Fibroblast of villous mesenchyme (primary cell): ENCODE data around the gene ZNF385B. TPM values are rescaled to one million over a fixed set of nuclear protein-coding genes. Genes with fewer than 3 reads are reported as not detected.

Source experiments
- DNase-seq: peaks from one replicate; pipeline ENCODE4 v3.0.0-alpha.2; 2010; ENCODE audit warnings: low read depth
- H3K4me3 ChIP-seq: 2 replicates; pipeline ENCODE4 v1.5.1; 2011; ENCODE audit warnings: low read depth, mild to moderate bottlenecking, low read length
- total RNA-seq: library from RNA; depleted of rRNA; stranded (reverse); fragments of >200 nt; gene quantifications from 2 replicates; pipeline ENCODE4 v1.2.3, GENCODE V29; 2012
- TF ChIP-seq, protein P1 (sequence below): IDR thresholded peaks from 2 replicates; pipeline ENCODE4 v1.5.1; 2012; ENCODE audit warnings: low read depth, mild to moderate bottlenecking, low read length; ENCODE audit not compliant: insufficient read depth

Gene ZNF385B
- total RNA-seq, 1 donor = not detected

DNA sequence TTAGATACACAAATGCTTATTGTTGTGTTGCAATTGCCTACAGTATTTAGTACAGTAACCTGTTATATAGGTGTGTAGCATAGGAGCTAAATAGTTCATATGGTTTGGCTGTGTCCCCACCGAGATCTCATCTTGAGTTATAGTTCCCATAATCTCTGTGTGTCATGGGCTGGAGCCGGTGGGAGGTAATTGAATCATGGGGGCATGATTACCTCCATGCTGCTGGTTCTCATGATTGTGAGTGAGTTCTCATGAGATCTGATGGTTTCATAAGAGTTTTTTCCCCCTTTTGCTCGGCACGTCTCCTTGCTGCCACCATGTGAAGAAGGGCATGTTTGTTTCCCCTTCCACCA is 406.3 kb downstream of the ZNF385B start:
- no peak overlapping the region for H3K4me3 ChIP-seq
- DNase-seq = no peak
- TF ChIP-seq, protein P1, sequence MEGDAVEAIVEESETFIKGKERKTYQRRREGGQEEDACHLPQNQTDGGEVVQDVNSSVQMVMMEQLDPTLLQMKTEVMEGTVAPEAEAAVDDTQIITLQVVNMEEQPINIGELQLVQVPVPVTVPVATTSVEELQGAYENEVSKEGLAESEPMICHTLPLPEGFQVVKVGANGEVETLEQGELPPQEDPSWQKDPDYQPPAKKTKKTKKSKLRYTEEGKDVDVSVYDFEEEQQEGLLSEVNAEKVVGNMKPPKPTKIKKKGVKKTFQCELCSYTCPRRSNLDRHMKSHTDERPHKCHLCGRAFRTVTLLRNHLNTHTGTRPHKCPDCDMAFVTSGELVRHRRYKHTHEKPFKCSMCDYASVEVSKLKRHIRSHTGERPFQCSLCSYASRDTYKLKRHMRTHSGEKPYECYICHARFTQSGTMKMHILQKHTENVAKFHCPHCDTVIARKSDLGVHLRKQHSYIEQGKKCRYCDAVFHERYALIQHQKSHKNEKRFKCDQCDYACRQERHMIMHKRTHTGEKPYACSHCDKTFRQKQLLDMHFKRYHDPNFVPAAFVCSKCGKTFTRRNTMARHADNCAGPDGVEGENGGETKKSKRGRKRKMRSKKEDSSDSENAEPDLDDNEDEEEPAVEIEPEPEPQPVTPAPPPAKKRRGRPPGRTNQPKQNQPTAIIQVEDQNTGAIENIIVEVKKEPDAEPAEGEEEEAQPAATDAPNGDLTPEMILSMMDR = no peak

GRCh38 chr2:179454443-179455171 is 406.8 kb downstream of the ZNF385B start:
- no peak overlapping the region for H3K4me3 ChIP-seq
- DNase-seq = peak; percentile 83
- TF ChIP-seq, protein P1 = no peak

DNA sequence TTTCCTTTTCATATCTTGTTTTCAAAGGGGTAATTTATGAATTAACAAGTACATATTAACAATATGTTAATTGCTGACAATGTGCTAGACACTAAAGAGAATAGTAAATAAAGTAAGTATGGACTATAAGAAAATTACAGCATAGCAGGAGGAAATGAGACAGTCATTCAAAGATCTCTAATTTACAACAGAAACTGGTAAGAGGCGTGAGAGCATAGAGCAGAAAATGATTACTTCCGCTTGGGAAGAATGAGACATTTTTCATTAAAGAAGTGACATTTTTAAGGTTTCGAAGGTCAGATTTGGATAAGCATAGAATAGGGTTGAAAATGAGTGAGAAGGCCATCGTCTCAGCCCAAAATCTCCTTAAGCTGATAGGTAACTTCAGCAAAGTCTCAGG is 412.4 kb downstream of the ZNF385B start:
- no peak for DNase-seq
- TF ChIP-seq, protein P1 = no peak
- H3K4me3 ChIP-seq = no peak overlapping the region

DNA sequence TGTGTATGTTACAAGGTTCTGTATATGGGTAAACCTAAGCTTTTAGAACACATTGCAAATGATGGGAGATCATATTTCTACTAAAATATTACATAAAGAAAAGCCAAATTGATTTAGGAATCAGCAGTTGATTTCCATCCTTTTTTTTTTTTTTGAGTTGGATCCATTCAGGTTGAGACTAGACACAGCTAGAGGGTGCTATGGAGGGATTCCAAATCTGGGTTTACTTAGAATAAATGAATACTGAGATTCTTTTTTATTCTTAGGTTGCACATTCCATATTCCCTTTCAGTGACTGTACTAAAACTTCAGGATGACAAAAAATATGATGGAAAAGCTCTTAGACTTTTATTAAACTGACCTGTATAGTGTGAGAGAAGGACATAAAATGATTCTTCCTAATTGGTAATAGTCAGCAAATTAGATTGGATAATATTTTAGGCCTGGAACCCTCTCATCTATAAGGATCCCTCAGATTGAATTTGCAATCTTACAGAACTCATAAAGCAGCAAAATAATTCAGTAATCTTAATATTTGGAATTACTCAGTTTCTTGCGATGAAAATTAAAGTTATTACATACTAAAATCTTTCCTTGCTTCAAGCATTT is 413.5 kb downstream of the ZNF385B start:
- no peak overlapping the region for H3K4me3 ChIP-seq
- TF ChIP-seq, protein P1 = no peak
- DNase-seq = no peak

DNA sequence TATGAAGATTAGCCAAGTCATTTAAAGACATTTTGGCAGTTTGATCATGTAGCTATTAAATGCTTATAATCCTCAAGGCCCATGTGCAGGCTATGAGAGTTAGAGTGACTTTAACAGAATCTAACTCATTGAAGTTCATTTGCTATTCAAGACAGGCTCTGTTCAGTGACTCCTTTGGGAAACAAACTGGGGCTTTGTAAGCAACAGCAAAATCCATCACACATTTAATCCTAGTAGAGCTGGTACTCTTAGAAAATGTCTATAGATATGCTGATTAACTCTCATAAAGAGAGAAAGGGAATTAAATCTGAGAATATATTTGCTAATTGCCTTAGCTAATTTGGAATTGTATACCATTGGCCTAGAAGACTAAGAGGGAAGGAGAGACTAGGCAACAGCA is 414.0 kb downstream of the ZNF385B start:
- no peak for DNase-seq
- no peak overlapping the region for H3K4me3 ChIP-seq
- TF ChIP-seq, protein P1 = no peak

GRCh38 chr2:179446476-179447141 is 414.8 kb downstream of the ZNF385B start:
- no peak for DNase-seq
- TF ChIP-seq, protein P1 = no peak
- H3K4me3 ChIP-seq = no peak overlapping the region
